Heart left ventricle (tissue), 16 donors: Measurements from ENCODE around the gene ZNF12. TPM values are rescaled to one million over a fixed set of nuclear protein-coding genes. Genes with fewer than 3 reads are reported as not detected.
"Not testable (repeated sequence)": the region's sequence is repeated elsewhere in the genome, so short reads cannot be mapped to it uniquely, and the experiment has no call there.

Experiments used
- ATAC-seq, 4 donors: fragments of 200-7000 bp; cut with Tn5 transposase; one replicate each; pipeline ENCODE4 v1.9.1; 2020 to 2022; ENCODE audit warnings: moderate library complexity in 4 of 4, mild to moderate bottlenecking in 3 of 4, moderate number of reproducible peaks in 1 of 4
- DNase-seq, 5 donors: peaks; one replicate each; pipeline ENCODE4 v3.0.0-alpha.2; 2020
- H3K27ac ChIP-seq, 12 donors: fragments of 200-600 bp; sonication (generic) in 4 of 12; one replicate each; pipeline versions ENCODE4 v1.5.0 to v1.8.0; 2016 to 2022; ENCODE audit warnings: mild to moderate bottlenecking in 2 of 12
- H3K27me3 ChIP-seq, 9 donors: fragments of 200-600 bp; sonication (generic) in 2 of 9; one replicate each; pipeline versions ENCODE4 v1.5.1 to v1.8.0; 2016 to 2022; ENCODE audit warnings: mild to moderate bottlenecking in 3 of 9
- H3K36me3 ChIP-seq, 9 donors: fragments of 200-600 bp; sonication (generic) in 2 of 9; one replicate each; pipeline versions ENCODE4 v1.5.0 to v1.8.0; 2018 to 2022; ENCODE audit warnings: mild to moderate bottlenecking in 2 of 9
- H3K4me1 ChIP-seq, 12 donors: fragments of 200-600 bp; sonication (generic) in 4 of 12; one replicate each; pipeline versions ENCODE4 v1.5.0 to v1.8.0; 2016 to 2022; ENCODE audit warnings: mild to moderate bottlenecking in 3 of 12
- H3K4me3 ChIP-seq, 12 donors: fragments of 200-600 bp; sonication (generic) in 4 of 12; one replicate each; pipeline versions ENCODE4 v1.5.0 to v1.8.0; 2017 to 2022; ENCODE audit warnings: mild to moderate bottlenecking in 9 of 12, moderate library complexity in 4 of 12
- H3K9me3 ChIP-seq, 12 donors: fragments of 200-600 bp; sonication (generic) in 4 of 12; one replicate each; pipeline versions ENCODE4 v1.5.0 to v1.8.0; 2016 to 2022; ENCODE audit warnings: mild to moderate bottlenecking in 1 of 12
- CTCF ChIP-seq, 12 donors: fragments of 200-600 bp; sonication (generic) in 4 of 12; IDR thresholded peaks; one replicate each; pipeline versions ENCODE4 v1.5.0 to v1.8.0; 2018 to 2022; ENCODE audit warnings: antibody characterized with exemption in 12 of 12, mild to moderate bottlenecking in 5 of 12
- POLR2A ChIP-seq, 2 donors: fragments of 450-650 bp; IDR thresholded peaks; one replicate each; pipeline ENCODE4 v1.6.1; 2017; ENCODE audit warnings: antibody characterized with exemption in 2 of 2, mild to moderate bottlenecking in 2 of 2, moderate library complexity in 2 of 2
- WGBS, 4 donors: extraction: QIAGEN DNeasy Blood & Tissue Kit in 2 of 4; methylation state at CpG; one replicate each; pipeline versions ENCODE4 v1.1.5 to v1.1.7; 2013 to 2018; 5-methylcytosine and 5-hydroxymethylcytosine counted together
- intact Hi-C, 10 donors: fragments of 100-400 bp; cut with DNase I; formaldehyde crosslinking; loops; one replicate each; pipeline versions ENCODE4 v1.11.1 to v1.14.2; 2022
- polyA plus RNA-seq, 2 donors: library from polyadenylated mRNA; stranded (reverse); fragments of 200-250 nt; gene quantifications; one replicate each; pipeline ENCODE4 v1.2.3, GENCODE V29; 2013
- total RNA-seq, 9 donors: library from RNA; depleted of rRNA in 2 of 9; stranded (reverse); fragments of >200 nt in 2 of 9; fragmentation: NEBNext Ultra II Directional in 3 of 9; extraction: Animal tissue kit (Norgen Biotek cat#: 25700) in 3 of 9; gene quantifications; one replicate each; pipeline versions ENCODE4 v1.1.0 to v1.2.4, GENCODE V29; 2016 to 2023
- donor health status: ischemic (EF 13 %, LVEDD 7.1; RV severe dilation, severe dysfunction).
- donor health status: healthy with polysubstance abuse.
- donor health status: DM: no; HTN: yes; CAD: no.
- donor health status: DM: no; HTN: no; CAD: no.
- donor health status: ischemic (EF 25% LVEDD 6.9; RV normal size, moderate dysfunction).
- donor health status: ischemic (EF 25% LVEDD 5.7; RV mildly dilated, moderate dysfunction).
- donor health status: healthy.
- donor health status: DM: yes; HTN: yes; CAD: no.
- donor health status: ischemic (EF 35%, LVEDD 5.7; RV mildly dilated, moderate dysfunction).
- donor health status: nonischemic (EF 11% LVEDD 7.7; RV severe dilation, severe dysfunction).
- donor health status: DM: yes; HTN: yes; CAD: no.
- donor health status: PGD.
- donor health status: ischemic (EF 29% LVEDD 5.4; RV normal size, mild dysfunction).
- donor health status: nonischemic (EF 23%, LVEDD 6.1; RV moderate dilation, normal function).

The ZNF12 gene
- total and polyA plus RNA-seq, 11 donors, result 6.4 to 20.1 (median 13.4) TPM

GRCh38 chr7:6725003-6725402 lies 18.3 kb upstream of the ZNF12 start:
- DNase-seq (no peak), ATAC-seq (no peak)
- no peak overlapping the region for H3K4me3 ChIP-seq
- H3K27ac ChIP-seq, result no peak overlapping the region
- TF ChIP-seq CTCF (IDR thresholded peaks at IDR 0.05) (no peak), POLR2A (IDR thresholded peaks at IDR 0.05) (no peak)
- H3K4me1 ChIP-seq, result peaks cover 0 to 6% (median 0%) of the 10 kb centered on the region in 12 donors
- intact Hi-C loops, result loop anchor here in 1 of 10 donors (5.0 kb wide), 1 partner anchor 88 kb away; the partner anchor contains the start of gene ZNF316
- WGBS, 4 donors, result 82 to 87% (median 85%) methylated on average over 7 to 10 of the region's 10 CpGs
- H3K36me3 ChIP-seq, result no peaks in the 10 kb centered on the region
- no peaks in the 10 kb centered on the region for H3K9me3 ChIP-seq
- peaks cover 0 to 3% (median 0%) of the 10 kb centered on the region in 9 donors for H3K27me3 ChIP-seq

- H3K4me1 ChIP-seq, intact Hi-C loops, ATAC-seq, H3K4me3 ChIP-seq, DNase-seq, H3K27ac ChIP-seq, H3K36me3 ChIP-seq, H3K27me3 ChIP-seq, H3K9me3 ChIP-seq: not testable (repeated sequence)
- 77 to 90% (median 86%) methylated on average over 4 of the region's 4 CpGs for whole genome bisulfite sequencing, 4 donors
Measured at GRCh38 chr7:6724351-6724750, 17.6 kb upstream of the ZNF12 start.

GRCh38 chr7:6718124-6718523 lies 11.4 kb upstream of the ZNF12 start:
- TF ChIP-seq CTCF (IDR thresholded peaks at IDR 0.05) (peak in 1 of 12 donors; percentile 8), POLR2A (IDR thresholded peaks at IDR 0.05) (no peak)

GRCh38 chr7:6715898-6716297 lies 9.2 kb upstream of the ZNF12 start:
- H3K4me1 ChIP-seq, H3K27ac ChIP-seq, intact Hi-C loops, H3K4me3 ChIP-seq, H3K36me3 ChIP-seq, ATAC-seq, DNase-seq, H3K9me3 ChIP-seq, H3K27me3 ChIP-seq: not testable (repeated sequence)
- 55 to 86% (median 71%) methylated on average over 5 to 9 of the region's 9 CpGs for WGBS, 4 donors

More at GRCh38 chr7:6718124-6718523, 11.4 kb upstream of the ZNF12 start:
- WGBS, 4 donors, result 52 to 58% (median 56%) methylated on average over 6 of the region's 6 CpGs
- ATAC-seq (no peak), DNase-seq (no peak)
- intact Hi-C loops, result no loop called here
- no peaks in the 10 kb centered on the region for H3K4me1 ChIP-seq
- no peak overlapping the region for H3K27ac ChIP-seq
- no peaks in the 10 kb centered on the region for H3K36me3 ChIP-seq
- H3K27me3 ChIP-seq, result peaks cover 0 to 3% (median 0%) of the 10 kb centered on the region in 9 donors
- no peak overlapping the region for H3K4me3 ChIP-seq
- no peaks in the 10 kb centered on the region for H3K9me3 ChIP-seq

DNA sequence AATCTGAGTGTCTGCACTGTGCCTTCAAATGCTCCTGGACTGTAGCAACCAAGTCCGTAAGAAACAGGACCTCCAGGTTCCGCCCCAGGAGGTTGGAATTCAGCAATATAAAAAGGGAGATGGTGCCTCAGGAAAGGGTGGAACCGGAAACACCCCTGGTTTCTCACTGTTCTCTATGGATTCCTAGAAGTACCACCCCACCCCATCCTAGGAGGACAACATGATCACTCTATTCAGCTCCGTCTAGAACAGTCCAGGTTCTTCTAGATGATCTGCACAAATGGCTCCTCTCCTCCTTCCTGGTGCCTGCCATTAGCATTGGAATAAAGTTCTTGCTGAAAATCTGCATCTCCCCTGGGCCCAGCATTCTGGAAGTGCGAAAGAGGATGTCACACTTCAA lies 7.6 kb upstream of the ZNF12 start:
- DNase-seq (no peak), ATAC-seq (no peak)
- no peak for TF ChIP-seq POLR2A (IDR thresholded peaks at IDR 0.05)
- TF ChIP-seq CTCF (IDR thresholded peaks at IDR 0.05), result no peak
- Histone ChIP-seq H3K4me3 (no peak overlapping the region), H3K27me3 (peaks cover 0 to 3% (median 0%) of the 10 kb centered on the region in 9 donors), H3K9me3 (no peaks in the 10 kb centered on the region), H3K27ac (no peak overlapping the region), H3K4me1 (no peaks in the 10 kb centered on the region), H3K36me3 (no peaks in the 10 kb centered on the region)
- intact Hi-C loops, result no loop called here
- 65 to 69% (median 68%) methylated on average over 5 of the region's 5 CpGs for WGBS, 4 donors
